ENCODE results near the gene SDCBP2. TPM values are rescaled to one million over a fixed set of nuclear protein-coding genes. Genes with fewer than 3 reads are reported as not detected.

The SDCBP2 gene
- total RNA-seq, 1 donor from 2014 or later = 4.6 TPM

- Histone ChIP-seq H3K79me2 (ENCODE audit: insufficient read depth, low read length) (no peaks in the 10 kb centered on the region), H3K27me3 (ENCODE audit: insufficient read depth, low read length) (no peaks in the 10 kb centered on the region), H3K36me3 (ENCODE audit: insufficient read depth, low read length) (no peaks in the 10 kb centered on the region), H3K4me1 (ENCODE audit: insufficient read depth, low read length) (no peaks in the 10 kb centered on the region), H3K9me3 (ENCODE audit: insufficient read depth, low read depth, low read length) (no peaks in the 10 kb centered on the region), H4K20me1 (ENCODE audit: insufficient read depth, low read length) (no peaks in the 10 kb centered on the region), H3K27ac (ENCODE audit: low read depth, low read length) (no peak overlapping the region), H2AFZ (ENCODE audit: low read depth, low read length) (no peak overlapping the region), H3K4me2 (ENCODE audit: low read length) (no peak overlapping the region), H3K4me3 (ENCODE audit: insufficient read depth, low read depth, low read length) (no peak overlapping the region), H3K9ac (ENCODE audit: low read length) (no peak overlapping the region)
- no peak overlapping the region for H3K27ac Mint-ChIP-seq (ENCODE audit: unreplicated experiment)
- peaks cover 2% of the 10 kb centered on the region for H3K4me1 Mint-ChIP-seq (ENCODE audit: low read depth, unreplicated experiment)
- TF ChIP-seq CTCF (IDR thresholded peaks at IDR 0.05; ENCODE audit: insufficient read depth, low read depth, low read length) (no peak), EZH2 (IDR thresholded peaks at IDR 0.05; ENCODE audit: insufficient read depth, low read length) (no peak)
- FAIRE-seq = no peak
- no peaks in the 10 kb centered on the region for H3K9me3 Mint-ChIP-seq (ENCODE audit: unreplicated experiment)
- peaks cover 2% of the 10 kb centered on the region for H3K36me3 Mint-ChIP-seq (ENCODE audit: low read depth, unreplicated experiment)
- DNase-seq (ENCODE audit: low read depth) = no peak
- no peaks in the 10 kb centered on the region for H3K27me3 Mint-ChIP-seq (ENCODE audit: low read depth, unreplicated experiment)
- no peak overlapping the region for H3K4me3 Mint-ChIP-seq (ENCODE audit: unreplicated experiment)
These were observed 21.4 kb downstream of the SDCBP2 start for GRCh38 chr20:1307571-1307971.

- Histone ChIP-seq H4K20me1 (ENCODE audit: insufficient read depth, low read length) (no peaks in the 10 kb centered on the region), H3K4me2 (ENCODE audit: low read length) (no peak overlapping the region), H3K27ac (ENCODE audit: low read depth, low read length) (no peak overlapping the region), H3K9ac (ENCODE audit: low read length) (no peak overlapping the region), H3K9me3 (ENCODE audit: insufficient read depth, low read depth, low read length) (no peaks in the 10 kb centered on the region), H3K27me3 (ENCODE audit: insufficient read depth, low read length) (no peaks in the 10 kb centered on the region), H2AFZ (ENCODE audit: low read depth, low read length) (no peak overlapping the region), H3K4me3 (ENCODE audit: insufficient read depth, low read depth, low read length) (no peak overlapping the region), H3K79me2 (ENCODE audit: insufficient read depth, low read length) (no peaks in the 10 kb centered on the region), H3K36me3 (ENCODE audit: insufficient read depth, low read length) (no peaks in the 10 kb centered on the region), H3K4me1 (ENCODE audit: insufficient read depth, low read length) (no peaks in the 10 kb centered on the region)
- peaks cover 2% of the 10 kb centered on the region for H3K4me1 Mint-ChIP-seq (ENCODE audit: low read depth, unreplicated experiment)
- FAIRE-seq (no peak), DNase-seq (ENCODE audit: low read depth) (no peak)
- peaks cover 2% of the 10 kb centered on the region for H3K36me3 Mint-ChIP-seq (ENCODE audit: low read depth, unreplicated experiment)
- TF ChIP-seq EZH2 (IDR thresholded peaks at IDR 0.05; ENCODE audit: insufficient read depth, low read length) = no peak
- TF ChIP-seq CTCF (IDR thresholded peaks at IDR 0.05; ENCODE audit: insufficient read depth, low read depth, low read length) = no peak
- no peaks in the 10 kb centered on the region for H3K27me3 Mint-ChIP-seq (ENCODE audit: low read depth, unreplicated experiment)
- H3K4me3 Mint-ChIP-seq (ENCODE audit: unreplicated experiment) = no peak overlapping the region
- no peaks in the 10 kb centered on the region for H3K9me3 Mint-ChIP-seq (ENCODE audit: unreplicated experiment)
- H3K27ac Mint-ChIP-seq (ENCODE audit: unreplicated experiment) = no peak overlapping the region
These were observed 21.8 kb downstream of the SDCBP2 start for GRCh38 chr20:1307171-1307570.

- Mint-ChIP-seq H3K9me3 (ENCODE audit: unreplicated experiment) (no peaks in the 10 kb centered on the region), H3K27ac (ENCODE audit: unreplicated experiment) (no peak overlapping the region), H3K4me1 (ENCODE audit: low read depth, unreplicated experiment) (peaks cover 2% of the 10 kb centered on the region), H3K4me3 (ENCODE audit: unreplicated experiment) (no peak overlapping the region), H3K36me3 (ENCODE audit: low read depth, unreplicated experiment) (peaks cover 2% of the 10 kb centered on the region), H3K27me3 (ENCODE audit: low read depth, unreplicated experiment) (no peaks in the 10 kb centered on the region)
- Histone ChIP-seq H3K79me2 (ENCODE audit: insufficient read depth, low read length) (no peaks in the 10 kb centered on the region), H4K20me1 (ENCODE audit: insufficient read depth, low read length) (no peaks in the 10 kb centered on the region), H3K4me3 (ENCODE audit: insufficient read depth, low read depth, low read length) (no peak overlapping the region), H3K9ac (ENCODE audit: low read length) (no peak overlapping the region), H3K4me1 (ENCODE audit: insufficient read depth, low read length) (no peaks in the 10 kb centered on the region), H3K36me3 (ENCODE audit: insufficient read depth, low read length) (no peaks in the 10 kb centered on the region), H3K27ac (ENCODE audit: low read depth, low read length) (no peak overlapping the region), H2AFZ (ENCODE audit: low read depth, low read length) (no peak overlapping the region), H3K4me2 (ENCODE audit: low read length) (no peak overlapping the region), H3K9me3 (ENCODE audit: insufficient read depth, low read depth, low read length) (no peaks in the 10 kb centered on the region), H3K27me3 (ENCODE audit: insufficient read depth, low read length) (no peaks in the 10 kb centered on the region)
- DNase-seq (ENCODE audit: low read depth) = no peak
- FAIRE-seq = no peak
- TF ChIP-seq EZH2 (IDR thresholded peaks at IDR 0.05; ENCODE audit: insufficient read depth, low read length) (no peak), CTCF (IDR thresholded peaks at IDR 0.05; ENCODE audit: insufficient read depth, low read depth, low read length) (no peak)
These were observed 22.4 kb downstream of the SDCBP2 start for GRCh38 chr20:1306316-1307135.

All from astrocyte (in vitro differentiated cells and primary cell).